GM13977 (cell line): ENCODE results near the gene SLC25A6.

ENCODE experiments used
- DNase-seq: peaks from one replicate; pipeline ENCODE4 v3.0.0; 2012; ENCODE audit warnings: low spot score
- in situ Hi-C: fragments of 300-500 bp; cut with MboI; formaldehyde crosslinking; loops from one replicate; pipeline ENCODE4 v1.12.0; 2022; ENCODE audit warnings: low sequenced_read_pairs, low pct_unique_long_range_greater_than_20kb, mixed read lengths, inconsistent platforms; ENCODE audit not compliant: unreplicated experiment
- TF ChIP-seq, protein P1 (sequence below): IDR thresholded peaks from 2 replicates; pipeline ENCODE4 v1.5.1; 2012; ENCODE audit warnings: mild to moderate bottlenecking, control low read depth; ENCODE audit not compliant: insufficient read depth; ENCODE audit errors: extremely low read depth, missing control alignments

The SLC25A6 gene

DNA sequence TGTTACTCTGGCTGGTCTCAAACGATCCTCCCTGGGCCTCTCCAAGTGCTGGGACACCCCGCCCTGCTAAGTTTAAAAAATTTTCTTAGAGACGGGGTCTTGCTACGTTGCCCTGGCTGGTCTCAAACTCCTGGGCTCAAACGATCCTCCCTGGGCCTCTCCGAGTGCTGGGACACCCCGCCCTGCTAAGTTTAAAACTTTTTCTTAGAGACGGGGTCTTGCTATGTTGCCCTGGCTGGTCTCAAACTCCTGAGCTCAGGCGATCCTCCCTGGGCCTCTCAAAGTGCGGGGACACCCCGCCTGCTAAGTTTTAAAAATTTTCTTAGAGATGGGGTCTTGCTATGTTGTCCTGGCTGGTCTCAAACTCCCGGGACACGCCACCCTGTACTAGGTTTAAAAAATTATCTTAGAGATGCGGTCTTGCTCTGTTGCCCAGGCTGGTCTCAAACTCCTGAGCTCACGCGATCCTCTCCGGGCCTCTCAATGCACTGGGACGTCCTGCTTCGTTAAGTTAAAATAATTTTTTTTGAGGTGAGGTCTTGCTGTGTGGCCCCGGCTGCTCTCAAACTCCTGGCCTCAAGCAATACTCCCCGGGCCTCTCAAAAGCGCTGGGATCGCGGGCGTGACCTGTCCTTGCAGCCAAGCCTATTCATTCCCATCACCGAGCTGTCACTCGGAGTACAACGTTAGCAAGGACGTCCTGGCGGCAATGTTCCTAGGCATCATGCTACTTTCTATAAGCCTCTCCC, 1.1 kb downstream of the SLC25A6 start:
- TF ChIP-seq, protein P1, sequence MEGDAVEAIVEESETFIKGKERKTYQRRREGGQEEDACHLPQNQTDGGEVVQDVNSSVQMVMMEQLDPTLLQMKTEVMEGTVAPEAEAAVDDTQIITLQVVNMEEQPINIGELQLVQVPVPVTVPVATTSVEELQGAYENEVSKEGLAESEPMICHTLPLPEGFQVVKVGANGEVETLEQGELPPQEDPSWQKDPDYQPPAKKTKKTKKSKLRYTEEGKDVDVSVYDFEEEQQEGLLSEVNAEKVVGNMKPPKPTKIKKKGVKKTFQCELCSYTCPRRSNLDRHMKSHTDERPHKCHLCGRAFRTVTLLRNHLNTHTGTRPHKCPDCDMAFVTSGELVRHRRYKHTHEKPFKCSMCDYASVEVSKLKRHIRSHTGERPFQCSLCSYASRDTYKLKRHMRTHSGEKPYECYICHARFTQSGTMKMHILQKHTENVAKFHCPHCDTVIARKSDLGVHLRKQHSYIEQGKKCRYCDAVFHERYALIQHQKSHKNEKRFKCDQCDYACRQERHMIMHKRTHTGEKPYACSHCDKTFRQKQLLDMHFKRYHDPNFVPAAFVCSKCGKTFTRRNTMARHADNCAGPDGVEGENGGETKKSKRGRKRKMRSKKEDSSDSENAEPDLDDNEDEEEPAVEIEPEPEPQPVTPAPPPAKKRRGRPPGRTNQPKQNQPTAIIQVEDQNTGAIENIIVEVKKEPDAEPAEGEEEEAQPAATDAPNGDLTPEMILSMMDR: no peak
- DNase-seq: no peak
- in situ Hi-C loops: no loop called here

- no peak for DNase-seq
- TF ChIP-seq, protein P1: no peak
- in situ Hi-C loops: no loop called here
These were observed 2.0 kb downstream of the SLC25A6 start for GRCh38 chrX:1389993-1390285.

- DNase-seq: no peak
- in situ Hi-C loops: no loop called here
These were observed 2.5 kb downstream of the SLC25A6 start for GRCh38 chrX:1389181-1389992.

DNA sequence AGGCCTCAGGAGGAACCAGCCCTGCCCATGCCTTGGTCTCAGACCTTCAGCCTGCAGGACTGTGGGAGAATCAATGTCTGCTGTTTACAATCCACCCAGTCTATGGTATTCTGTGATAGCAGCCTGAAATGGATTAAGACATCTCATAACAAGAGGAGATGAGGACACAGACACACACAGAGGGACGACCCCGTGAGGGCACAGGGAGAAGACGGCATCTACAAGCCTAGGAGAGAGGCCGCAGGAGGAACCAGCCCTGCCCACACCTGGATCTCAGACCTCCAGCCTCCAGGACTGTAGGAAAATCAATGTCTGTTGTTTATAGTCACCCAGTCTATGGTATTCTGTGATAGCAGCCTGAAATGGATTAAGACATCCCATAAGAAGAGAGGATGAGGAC, 3.3 kb downstream of the SLC25A6 start:
- TF ChIP-seq, protein P1: no peak
- DNase-seq: no peak
- in situ Hi-C loops: no loop called here

More at GRCh38 chrX:1389181-1389992, 2.5 kb downstream of the SLC25A6 start:
- TF ChIP-seq, protein P1: no peak

DNA sequence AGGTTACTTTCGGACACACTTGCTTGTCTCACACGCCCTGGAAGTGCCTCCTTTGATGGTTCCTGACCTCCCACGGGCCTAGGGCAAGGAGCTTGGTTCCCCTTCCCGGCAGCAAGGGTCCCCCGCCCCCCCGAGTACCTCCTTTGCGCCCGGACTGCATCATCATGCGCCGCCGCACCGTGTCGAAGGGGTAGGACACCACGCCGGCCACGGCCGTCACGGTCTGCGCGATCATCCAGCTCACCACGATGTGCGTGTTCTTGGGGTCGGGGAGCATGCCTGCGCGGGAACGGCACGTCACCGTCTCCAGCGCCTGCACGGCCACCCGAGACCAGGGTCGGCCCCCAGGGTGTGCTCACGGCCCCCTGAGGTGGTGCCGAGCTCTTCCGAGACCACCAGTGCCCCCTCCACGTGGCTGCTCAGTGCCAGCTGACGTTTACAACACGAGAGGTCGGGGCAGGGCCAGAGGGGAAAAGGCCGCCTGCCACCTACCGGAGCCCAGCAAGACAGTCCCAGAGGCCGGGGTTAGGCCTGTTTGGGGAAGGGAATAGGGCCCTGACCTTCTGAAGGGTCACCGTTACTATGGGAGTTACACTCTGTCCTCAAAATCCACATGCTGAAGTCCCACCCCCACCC, 4.7 kb downstream of the SLC25A6 start:
- in situ Hi-C loops: no loop called here
- no peak for DNase-seq
- TF ChIP-seq, protein P1: no peak

DNA sequence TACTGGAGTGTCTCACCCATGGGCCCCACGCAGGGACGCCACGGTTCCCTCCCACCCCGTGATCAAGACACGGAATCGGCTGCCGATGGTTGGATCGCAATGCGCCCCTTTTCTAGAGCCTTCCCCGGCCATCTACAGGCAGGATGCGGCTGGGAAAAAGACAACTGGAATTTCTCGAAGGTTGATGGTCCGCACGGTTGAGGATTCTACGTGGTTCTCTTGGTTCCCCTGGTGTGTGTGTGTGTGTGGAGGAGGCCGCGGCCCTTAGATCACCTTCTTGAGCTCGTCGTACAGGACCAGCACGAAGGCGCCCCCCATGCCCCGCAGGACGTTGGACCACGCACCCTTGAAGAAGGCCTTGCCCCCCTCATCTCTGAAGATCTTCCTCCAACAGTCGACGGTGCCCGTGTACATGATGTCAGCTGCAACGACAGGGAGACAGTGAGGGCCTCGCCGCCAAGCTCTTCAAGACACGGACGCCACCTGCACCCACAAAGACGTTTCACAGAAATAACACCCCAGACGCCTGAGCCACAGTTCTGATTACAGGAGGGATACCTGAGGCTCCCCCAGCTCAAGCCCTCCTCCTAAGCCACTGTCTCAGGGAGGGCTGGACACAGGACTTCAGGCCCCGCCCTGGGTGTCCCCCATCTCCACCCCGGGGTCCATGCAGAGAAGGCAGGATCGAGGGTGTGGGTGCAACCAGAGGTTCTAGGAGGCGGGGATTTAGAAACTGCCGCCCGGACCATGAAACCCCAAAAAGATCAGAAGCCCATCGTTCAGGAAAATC, 5.4 kb downstream of the SLC25A6 start:
- in situ Hi-C loops: no loop called here
- no peak for DNase-seq
- TF ChIP-seq, protein P1: no peak
